Measurements from ENCODE around the gene DUSP22.

Gene DUSP22

DNA sequence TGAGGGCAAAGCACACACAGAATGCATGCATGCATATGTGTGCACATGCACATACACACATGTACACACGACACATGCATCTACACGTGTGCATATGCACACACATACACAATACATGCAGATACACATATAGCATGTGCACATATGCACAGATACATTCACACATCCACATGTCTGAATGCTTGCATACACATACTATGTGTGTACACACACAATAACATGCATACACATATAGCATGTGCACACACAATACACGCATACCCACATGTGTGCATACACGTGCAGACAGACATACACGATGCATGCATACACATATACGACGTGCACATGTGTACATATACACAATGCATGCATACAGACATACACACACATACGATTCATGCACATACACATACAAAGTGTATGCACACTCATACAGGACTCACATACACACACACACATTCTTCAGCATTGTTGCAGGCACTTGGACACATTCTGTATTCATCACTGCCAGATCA, 75.1 kb downstream of the DUSP22 start:
- Histone ChIP-seq H3K9me2 (replicated peaks; ENCODE audit: insufficient read depth, low read length) (no peaks in the 10 kb centered on the region), H3K27ac (ENCODE audit: low read length) (no peak overlapping the region), H3K4me1 (ENCODE audit: low read length) (no peaks in the 10 kb centered on the region), H3F3A (ENCODE audit: insufficient read depth, low read length) (no peaks in the 10 kb centered on the region), H3K4me2 (ENCODE audit: low read depth, low read length) (no peak overlapping the region), H4K20me1 (ENCODE audit: insufficient read depth, low read length) (no peaks in the 10 kb centered on the region), H3K9ac (ENCODE audit: low read length) (no peak overlapping the region), H3K79me2 (ENCODE audit: low read length) (no peaks in the 10 kb centered on the region), H2AFZ (ENCODE audit: low read length) (no peak overlapping the region), H3K9me3 (replicated peaks; ENCODE audit: insufficient read depth, low read length) (no peaks in the 10 kb centered on the region), H3K4me3 (ENCODE audit: low read length) (no peak overlapping the region), H3K27me3 (replicated peaks; ENCODE audit: insufficient read depth, low read length) (no peaks in the 10 kb centered on the region), H3K36me3 (replicated peaks; ENCODE audit: insufficient read depth, low read length) (no peaks in the 10 kb centered on the region)
- DNase-seq: no peak
- TF ChIP-seq EZH2 (optimal IDR thresholded peaks at IDR 0.05; ENCODE audit: low read depth, low read length) (no peak), EZH2phosphoT487 (IDR thresholded peaks at IDR 0.05; ENCODE audit: low read length) (no peak)
- TF ChIP-seq, protein P1, sequence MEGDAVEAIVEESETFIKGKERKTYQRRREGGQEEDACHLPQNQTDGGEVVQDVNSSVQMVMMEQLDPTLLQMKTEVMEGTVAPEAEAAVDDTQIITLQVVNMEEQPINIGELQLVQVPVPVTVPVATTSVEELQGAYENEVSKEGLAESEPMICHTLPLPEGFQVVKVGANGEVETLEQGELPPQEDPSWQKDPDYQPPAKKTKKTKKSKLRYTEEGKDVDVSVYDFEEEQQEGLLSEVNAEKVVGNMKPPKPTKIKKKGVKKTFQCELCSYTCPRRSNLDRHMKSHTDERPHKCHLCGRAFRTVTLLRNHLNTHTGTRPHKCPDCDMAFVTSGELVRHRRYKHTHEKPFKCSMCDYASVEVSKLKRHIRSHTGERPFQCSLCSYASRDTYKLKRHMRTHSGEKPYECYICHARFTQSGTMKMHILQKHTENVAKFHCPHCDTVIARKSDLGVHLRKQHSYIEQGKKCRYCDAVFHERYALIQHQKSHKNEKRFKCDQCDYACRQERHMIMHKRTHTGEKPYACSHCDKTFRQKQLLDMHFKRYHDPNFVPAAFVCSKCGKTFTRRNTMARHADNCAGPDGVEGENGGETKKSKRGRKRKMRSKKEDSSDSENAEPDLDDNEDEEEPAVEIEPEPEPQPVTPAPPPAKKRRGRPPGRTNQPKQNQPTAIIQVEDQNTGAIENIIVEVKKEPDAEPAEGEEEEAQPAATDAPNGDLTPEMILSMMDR (IDR thresholded peaks at IDR 0.05; ENCODE audit: low read length): no peak

DNA sequence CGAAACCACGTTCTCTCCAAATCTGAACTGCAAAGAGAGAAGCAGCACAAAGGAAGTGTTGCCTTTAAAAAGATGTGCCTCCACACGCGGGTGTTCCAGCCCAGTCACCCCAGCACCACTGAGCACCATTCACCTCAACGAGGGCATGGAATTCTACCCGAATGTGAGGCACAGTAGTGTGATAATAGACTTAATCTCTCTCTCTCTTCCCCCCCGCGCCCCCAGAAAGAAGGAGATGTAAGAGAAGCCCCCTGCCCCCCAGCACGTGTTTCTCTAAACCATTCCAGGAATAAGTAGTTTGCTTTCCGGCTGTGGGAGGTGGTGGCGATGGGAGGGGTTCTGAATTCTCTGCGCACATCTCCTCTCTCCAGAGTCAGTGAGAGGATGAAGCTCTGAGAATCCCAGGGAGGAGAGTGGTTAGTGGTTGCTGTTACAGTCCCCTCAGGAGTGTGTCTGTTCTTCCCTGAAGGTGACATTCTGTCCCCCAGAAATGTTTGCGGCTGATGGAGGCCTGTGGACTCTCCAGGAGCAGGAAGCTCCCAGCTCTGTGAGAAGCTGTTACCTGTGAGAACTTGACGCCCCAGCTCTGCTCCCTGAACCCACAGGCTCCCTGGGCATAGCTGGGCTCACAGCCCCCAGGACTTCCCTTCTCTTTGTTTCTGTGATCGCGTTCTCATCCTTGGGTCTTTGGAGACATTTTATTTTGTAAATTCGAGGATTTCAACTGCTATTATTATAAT, 75.8 kb downstream of the DUSP22 start:
- Histone ChIP-seq H3F3A (ENCODE audit: insufficient read depth, low read length) (no peaks in the 10 kb centered on the region), H3K79me2 (ENCODE audit: low read length) (no peaks in the 10 kb centered on the region), H3K36me3 (replicated peaks; ENCODE audit: insufficient read depth, low read length) (no peaks in the 10 kb centered on the region), H4K20me1 (ENCODE audit: insufficient read depth, low read length) (no peaks in the 10 kb centered on the region), H3K9me2 (replicated peaks; ENCODE audit: insufficient read depth, low read length) (no peaks in the 10 kb centered on the region), H2AFZ (ENCODE audit: low read length) (no peak overlapping the region), H3K27me3 (replicated peaks; ENCODE audit: insufficient read depth, low read length) (no peaks in the 10 kb centered on the region), H3K27ac (ENCODE audit: low read length) (no peak overlapping the region), H3K9me3 (replicated peaks; ENCODE audit: insufficient read depth, low read length) (no peaks in the 10 kb centered on the region), H3K4me2 (ENCODE audit: low read depth, low read length) (no peak overlapping the region), H3K4me3 (ENCODE audit: low read length) (no peak overlapping the region), H3K9ac (ENCODE audit: low read length) (no peak overlapping the region), H3K4me1 (ENCODE audit: low read length) (no peaks in the 10 kb centered on the region)
- TF ChIP-seq, protein P1 (IDR thresholded peaks at IDR 0.05; ENCODE audit: low read length): no peak
- no peak for TF ChIP-seq EZH2 (optimal IDR thresholded peaks at IDR 0.05; ENCODE audit: low read depth, low read length)
- no peak for TF ChIP-seq EZH2phosphoT487 (IDR thresholded peaks at IDR 0.05; ENCODE audit: low read length)
- DNase-seq: no peak

DNA sequence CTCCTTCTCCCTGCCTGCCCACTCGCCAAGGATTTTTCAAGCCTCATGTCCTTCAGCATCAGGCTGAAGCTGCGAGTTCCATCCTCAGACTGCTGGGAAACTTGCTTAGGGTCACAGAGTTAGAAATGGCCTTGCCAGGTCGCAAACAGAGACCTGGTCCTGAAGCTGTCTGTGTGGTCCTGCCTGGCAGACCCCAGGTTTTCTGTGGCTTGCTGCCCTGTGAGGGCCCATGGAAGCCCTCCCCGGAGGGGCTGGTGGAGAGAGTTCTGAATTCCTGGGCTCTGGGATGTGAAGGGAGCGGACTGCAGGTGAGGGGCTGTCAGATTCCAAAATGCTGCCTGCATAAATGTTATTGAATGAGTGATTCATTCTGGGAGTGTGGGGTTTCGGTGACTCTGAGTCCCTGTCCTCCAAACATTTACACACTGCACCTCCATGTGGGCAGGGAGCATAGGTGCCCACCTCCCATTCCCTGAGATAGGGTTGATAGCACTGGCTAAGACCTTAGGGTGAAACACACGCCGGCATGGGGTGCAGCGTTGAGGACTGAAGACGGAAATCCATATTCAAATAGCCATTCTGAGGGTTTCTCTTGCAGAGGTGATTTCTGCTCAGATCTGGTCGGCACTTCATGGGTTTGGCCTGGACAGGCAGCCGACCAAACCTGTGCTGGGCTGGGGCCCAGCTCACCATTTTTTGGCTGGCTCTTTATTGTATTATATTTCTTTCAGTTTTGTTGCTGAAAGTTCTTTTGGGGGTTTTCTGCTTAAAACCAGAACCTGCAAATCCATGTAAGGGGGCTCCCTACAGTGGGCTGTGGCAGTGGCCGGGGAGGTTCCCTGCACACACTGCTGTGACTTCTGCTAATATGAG, 77.5 kb downstream of the DUSP22 start:
- no peaks in the 10 kb centered on the region for H3K4me1 ChIP-seq (ENCODE audit: low read length)
- H3K27ac ChIP-seq (ENCODE audit: low read length): no peak overlapping the region
- no peaks in the 10 kb centered on the region for H3K79me2 ChIP-seq (ENCODE audit: low read length)
- H2AFZ ChIP-seq (ENCODE audit: low read length): no peak overlapping the region
- no peak overlapping the region for H3K4me2 ChIP-seq (ENCODE audit: low read depth, low read length)
- no peak overlapping the region for H3K9ac ChIP-seq (ENCODE audit: low read length)
- no peaks in the 10 kb centered on the region for H4K20me1 ChIP-seq (ENCODE audit: insufficient read depth, low read length)
- H3K9me3 ChIP-seq (replicated peaks; ENCODE audit: insufficient read depth, low read length): no peaks in the 10 kb centered on the region
- H3K27me3 ChIP-seq (replicated peaks; ENCODE audit: insufficient read depth, low read length): no peaks in the 10 kb centered on the region
- TF ChIP-seq, protein P1 (IDR thresholded peaks at IDR 0.05; ENCODE audit: low read length): no peak
- TF ChIP-seq EZH2phosphoT487 (IDR thresholded peaks at IDR 0.05; ENCODE audit: low read length) (no peak), EZH2 (optimal IDR thresholded peaks at IDR 0.05; ENCODE audit: low read depth, low read length) (no peak)
- no peak for DNase-seq
- no peaks in the 10 kb centered on the region for H3F3A ChIP-seq (ENCODE audit: insufficient read depth, low read length)
- H3K4me3 ChIP-seq (ENCODE audit: low read length): no peak overlapping the region
- H3K9me2 ChIP-seq (replicated peaks; ENCODE audit: insufficient read depth, low read length): no peaks in the 10 kb centered on the region
- H3K36me3 ChIP-seq (replicated peaks; ENCODE audit: insufficient read depth, low read length): no peaks in the 10 kb centered on the region
